ENCODE measurements around the gene RALGAPA2.

DNA sequence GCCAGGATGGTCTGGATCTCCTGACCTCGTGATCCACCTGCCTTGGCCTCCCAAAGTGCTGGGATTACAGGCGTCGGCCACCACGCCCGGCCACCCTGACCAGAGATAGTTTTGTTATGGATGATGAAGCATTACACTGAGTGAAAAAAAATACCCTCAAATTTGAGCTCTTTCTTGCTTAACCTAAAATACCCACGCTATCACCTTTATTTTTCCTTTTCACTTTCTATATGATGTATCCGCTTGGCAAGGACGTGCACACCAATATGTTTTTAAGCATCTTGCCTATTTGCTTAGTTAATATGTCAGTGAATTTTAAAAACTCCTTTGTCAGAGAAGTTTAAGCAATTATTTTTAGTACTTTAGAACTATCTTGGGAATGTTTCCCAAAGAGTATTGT lies 194.2 kb downstream of the RALGAPA2 start:
- no peak for TF ChIP-seq POLR2A (IDR thresholded peaks at IDR 0.05; ENCODE audit: low read length)
- no peak for TF ChIP-seq GATA3 (IDR thresholded peaks at IDR 0.05; ENCODE audit: borderline replicate concordance)
- TF ChIP-seq, protein P1, sequence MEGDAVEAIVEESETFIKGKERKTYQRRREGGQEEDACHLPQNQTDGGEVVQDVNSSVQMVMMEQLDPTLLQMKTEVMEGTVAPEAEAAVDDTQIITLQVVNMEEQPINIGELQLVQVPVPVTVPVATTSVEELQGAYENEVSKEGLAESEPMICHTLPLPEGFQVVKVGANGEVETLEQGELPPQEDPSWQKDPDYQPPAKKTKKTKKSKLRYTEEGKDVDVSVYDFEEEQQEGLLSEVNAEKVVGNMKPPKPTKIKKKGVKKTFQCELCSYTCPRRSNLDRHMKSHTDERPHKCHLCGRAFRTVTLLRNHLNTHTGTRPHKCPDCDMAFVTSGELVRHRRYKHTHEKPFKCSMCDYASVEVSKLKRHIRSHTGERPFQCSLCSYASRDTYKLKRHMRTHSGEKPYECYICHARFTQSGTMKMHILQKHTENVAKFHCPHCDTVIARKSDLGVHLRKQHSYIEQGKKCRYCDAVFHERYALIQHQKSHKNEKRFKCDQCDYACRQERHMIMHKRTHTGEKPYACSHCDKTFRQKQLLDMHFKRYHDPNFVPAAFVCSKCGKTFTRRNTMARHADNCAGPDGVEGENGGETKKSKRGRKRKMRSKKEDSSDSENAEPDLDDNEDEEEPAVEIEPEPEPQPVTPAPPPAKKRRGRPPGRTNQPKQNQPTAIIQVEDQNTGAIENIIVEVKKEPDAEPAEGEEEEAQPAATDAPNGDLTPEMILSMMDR (IDR thresholded peaks at IDR 0.05), result no peak
